Fibroblast of lung (primary cell): ENCODE results near the gene LSM11. TPM values are rescaled to one million over a fixed set of nuclear protein-coding genes. Genes with fewer than 3 reads are reported as not detected.
A peak's percentile ranks its signal among the peaks of the same experiment; 100 is the strongest.

Experiments
- DNase-seq, 2 donors: peaks; one replicate each; pipeline versions ENCODE4 v3.0.0 to v3.0.0-alpha.2; 2010; ENCODE audit warnings: low read depth in 2 of 2
- H2AFZ ChIP-seq: 2 replicates; pipeline ENCODE4 v1.5.1; 2012; ENCODE audit warnings: low read length, control low read depth, inconsistent platforms
- H3K27ac ChIP-seq: 2 replicates; pipeline ENCODE4 v1.5.1; 2011; ENCODE audit warnings: low read length, control low read depth; ENCODE audit not compliant: insufficient read depth
- H3K27me3 ChIP-seq: 2 replicates; pipeline ENCODE4 v1.5.1; 2011; ENCODE audit warnings: mild to moderate bottlenecking, low read length; ENCODE audit not compliant: control insufficient read depth, insufficient read depth
- H3K36me3 ChIP-seq: 2 replicates; pipeline ENCODE4 v1.5.1; 2011; ENCODE audit warnings: low read length; ENCODE audit not compliant: control insufficient read depth, insufficient read depth
- H3K4me1 ChIP-seq: 2 replicates; pipeline ENCODE4 v1.5.1; 2011; ENCODE audit warnings: low read length; ENCODE audit not compliant: control insufficient read depth, insufficient read depth; ENCODE audit errors: extremely low read depth
- H3K4me2 ChIP-seq: 2 replicates; pipeline ENCODE4 v1.5.1; 2011; ENCODE audit warnings: low read length, control low read depth; ENCODE audit not compliant: insufficient read depth; ENCODE audit errors: extremely low read depth
- H3K4me3 ChIP-seq, 4 experiments: fragments of 200-600 bp in 1 of 4; sonication (generic) in 1 of 4; replicated peaks in 1 of 4; 2 replicates each; pipeline ENCODE4 v1.5.1; 2011 to 2016; ENCODE audit warnings: low read length in 4 of 4, low read depth in 3 of 4, mild to moderate bottlenecking in 3 of 4, control low read depth in 2 of 4, inconsistent platforms in 1 of 4, mixed read lengths in 1 of 4; ENCODE audit not compliant: insufficient read depth in 1 of 4; ENCODE audit errors: control extremely low read depth in 1 of 4
- H3K79me2 ChIP-seq: 2 replicates; pipeline ENCODE4 v1.5.1; 2012; ENCODE audit warnings: mild to moderate bottlenecking, low read length, inconsistent platforms; ENCODE audit not compliant: control insufficient read depth, insufficient read depth
- H3K9ac ChIP-seq: 2 replicates; pipeline ENCODE4 v1.5.1; 2011; ENCODE audit warnings: mild to moderate bottlenecking, low read length, control low read depth; ENCODE audit not compliant: insufficient read depth
- H3K9me3 ChIP-seq: 2 replicates; pipeline ENCODE4 v1.5.1; 2012; ENCODE audit warnings: low read depth, low read length; ENCODE audit not compliant: control insufficient read depth, insufficient read depth
- H4K20me1 ChIP-seq: 2 replicates; pipeline ENCODE4 v1.5.1; 2011; ENCODE audit warnings: low read length; ENCODE audit not compliant: control insufficient read depth, insufficient read depth; ENCODE audit errors: extremely low read depth
- EZH2 ChIP-seq: IDR thresholded peaks from 2 replicates; pipeline ENCODE4 v1.5.1; 2012; ENCODE audit warnings: low read length, control low read depth, mild to moderate bottlenecking; ENCODE audit errors: missing control alignments
- polyA plus RNA-seq, 2 donors: library from polyadenylated mRNA; depleted of rRNA in 1 of 2; stranded (reverse) in 1 of 2; unstranded in 1 of 2; fragments of >200 nt; gene quantifications; 2 replicates each; pipeline ENCODE4 v1.2.1, GENCODE V29; 2011 to 2012; ENCODE audit warnings: missing spikeins in 1 of 2
- total RNA-seq: library from RNA; depleted of rRNA; stranded (reverse); fragments of >200 nt; gene quantifications from 2 replicates; pipeline ENCODE4 v1.2.1, GENCODE V29; 2014
- TF ChIP-seq, protein P1 (sequence below), 2 donors: IDR thresholded peaks in 1 of 2; conservative IDR thresholded peaks in 1 of 2; 1 replicate in 1 of 2; 2 replicates in 1 of 2; pipeline ENCODE4 v1.5.1; 2011 to 2012; ENCODE audit warnings: low read length in 2 of 2, control low read depth in 1 of 2, inconsistent platforms in 1 of 2, low read depth in 1 of 2, mild to moderate bottlenecking in 1 of 2

LSM11 gene
- total and polyA plus RNA-seq, 2 donors (not counting 1 experiment from before 2014, with no cell fraction given) = 2.1 to 2.5 TPM

- Histone ChIP-seq H2AFZ (no peak overlapping the region), H3K4me3 (no peak overlapping the region), H3K27me3 (no peaks in the 10 kb centered on the region), H3K9ac (no peak overlapping the region), H3K4me2 (no peak overlapping the region), H3K9me3 (no peaks in the 10 kb centered on the region), H3K79me2 (no peaks in the 10 kb centered on the region), H3K27ac (no peak overlapping the region), H3K36me3 (no peaks in the 10 kb centered on the region), H4K20me1 (no peaks in the 10 kb centered on the region), H3K4me1 (no peaks in the 10 kb centered on the region)
- no peak for TF ChIP-seq EZH2
- TF ChIP-seq, protein P1, sequence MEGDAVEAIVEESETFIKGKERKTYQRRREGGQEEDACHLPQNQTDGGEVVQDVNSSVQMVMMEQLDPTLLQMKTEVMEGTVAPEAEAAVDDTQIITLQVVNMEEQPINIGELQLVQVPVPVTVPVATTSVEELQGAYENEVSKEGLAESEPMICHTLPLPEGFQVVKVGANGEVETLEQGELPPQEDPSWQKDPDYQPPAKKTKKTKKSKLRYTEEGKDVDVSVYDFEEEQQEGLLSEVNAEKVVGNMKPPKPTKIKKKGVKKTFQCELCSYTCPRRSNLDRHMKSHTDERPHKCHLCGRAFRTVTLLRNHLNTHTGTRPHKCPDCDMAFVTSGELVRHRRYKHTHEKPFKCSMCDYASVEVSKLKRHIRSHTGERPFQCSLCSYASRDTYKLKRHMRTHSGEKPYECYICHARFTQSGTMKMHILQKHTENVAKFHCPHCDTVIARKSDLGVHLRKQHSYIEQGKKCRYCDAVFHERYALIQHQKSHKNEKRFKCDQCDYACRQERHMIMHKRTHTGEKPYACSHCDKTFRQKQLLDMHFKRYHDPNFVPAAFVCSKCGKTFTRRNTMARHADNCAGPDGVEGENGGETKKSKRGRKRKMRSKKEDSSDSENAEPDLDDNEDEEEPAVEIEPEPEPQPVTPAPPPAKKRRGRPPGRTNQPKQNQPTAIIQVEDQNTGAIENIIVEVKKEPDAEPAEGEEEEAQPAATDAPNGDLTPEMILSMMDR (conservative IDR thresholded peaks at IDR 0.05 in 1 of 2, IDR thresholded peaks at IDR 0.05 in 1 of 2; ENCODE audit: low read depth in 1 of 2, low read length in 2 of 2) = no peak
- peak; percentile 37 to 64 for DNase-seq
Measured at GRCh38 chr5:157778121-157778805, 34.8 kb downstream of the LSM11 start.

GRCh38 chr5:157779221-157779620 lies 35.7 kb downstream of the LSM11 start:
- no peak for TF ChIP-seq EZH2
- TF ChIP-seq, protein P1 (conservative IDR thresholded peaks at IDR 0.05 in 1 of 2, IDR thresholded peaks at IDR 0.05 in 1 of 2; ENCODE audit: low read depth in 1 of 2, low read length in 2 of 2) = no peak
- Histone ChIP-seq H3K27ac (no peak overlapping the region), H3K4me3 (no peak overlapping the region), H3K4me2 (no peak overlapping the region), H2AFZ (no peak overlapping the region), H3K79me2 (no peaks in the 10 kb centered on the region), H3K9me3 (no peaks in the 10 kb centered on the region), H3K9ac (no peak overlapping the region), H3K27me3 (no peaks in the 10 kb centered on the region), H3K4me1 (no peaks in the 10 kb centered on the region), H4K20me1 (no peaks in the 10 kb centered on the region), H3K36me3 (no peaks in the 10 kb centered on the region)
- no peak for DNase-seq

- H3K27me3 ChIP-seq = no peaks in the 10 kb centered on the region
- no peak for TF ChIP-seq EZH2
- TF ChIP-seq, protein P1 (conservative IDR thresholded peaks at IDR 0.05 in 1 of 2, IDR thresholded peaks at IDR 0.05 in 1 of 2; ENCODE audit: low read depth in 1 of 2, low read length in 2 of 2) = no peak
Measured at GRCh38 chr5:157785801-157786200, 42.3 kb downstream of the LSM11 start.

More at GRCh38 chr5:157785801-157786200, 42.3 kb downstream of the LSM11 start:
- no peak overlapping the region for H2AFZ ChIP-seq
- no peaks in the 10 kb centered on the region for H4K20me1 ChIP-seq
- H3K9me3 ChIP-seq = no peaks in the 10 kb centered on the region
- no peak overlapping the region for H3K27ac ChIP-seq
- H3K4me3 ChIP-seq = no peak overlapping the region
- no peak overlapping the region for H3K9ac ChIP-seq
- H3K36me3 ChIP-seq = peaks cover 2% of the 10 kb centered on the region
- no peak for DNase-seq
- no peaks in the 10 kb centered on the region for H3K4me1 ChIP-seq
- H3K4me2 ChIP-seq = no peak overlapping the region
- H3K79me2 ChIP-seq = no peaks in the 10 kb centered on the region
